ENCODE results near the gene CERS6. TPM values are rescaled to one million over a fixed set of nuclear protein-coding genes. Genes with fewer than 3 reads are reported as not detected.

Gene CERS6
- total and polyA plus RNA-seq, 3 experiments from 2014 or later = 3.6 to 7.8 (median 7.7) TPM

GRCh38 chr2:168687314-168687713 lies 231.2 kb downstream of the CERS6 start:
- POLR2A ChIA-PET = no interaction called here
- no peaks in the 10 kb centered on the region for H3K27me3 Mint-ChIP-seq

GRCh38 chr2:168690381-168690885 lies 234.4 kb downstream of the CERS6 start:
- ChIA-PET POLR2A (no interaction called here), CTCF (no interaction called here)
- no peaks in the 10 kb centered on the region for H3K27me3 Mint-ChIP-seq
- no peak overlapping the region for H3K27ac ChIP-seq (ENCODE audit: low read depth, low read length)
- no peaks in the 10 kb centered on the region for H3K9me3 ChIP-seq (ENCODE audit: low read length)
- no peaks in the 10 kb centered on the region for H3K27me3 ChIP-seq (ENCODE audit: insufficient read depth, low read length, poor library complexity, severe bottlenecking)
- H3K4me1 ChIP-seq (ENCODE audit: insufficient read depth, low read length) = no peaks in the 10 kb centered on the region
- H3K4me3 Mint-ChIP-seq = no peak overlapping the region
- no peaks in the 10 kb centered on the region for H3K9me3 Mint-ChIP-seq
- H3K4me1 Mint-ChIP-seq = no peaks in the 10 kb centered on the region
- no peak overlapping the region for H3K4me3 ChIP-seq (ENCODE audit: low read length)
- peaks cover 3 to 8% (median 5%) of the 10 kb centered on the region in 3 donors for H3K36me3 Mint-ChIP-seq
- H3K36me3 ChIP-seq (ENCODE audit: insufficient read depth, low read length) = no peaks in the 10 kb centered on the region
- no peak for DNase-seq
- no peak overlapping the region for H3K27ac Mint-ChIP-seq

More at GRCh38 chr2:168687314-168687713, 231.2 kb downstream of the CERS6 start:
- Histone ChIP-seq H3K36me3 (ENCODE audit: insufficient read depth, low read length) (no peaks in the 10 kb centered on the region), H3K4me1 (ENCODE audit: insufficient read depth, low read length) (no peaks in the 10 kb centered on the region), H3K4me3 (ENCODE audit: low read length) (no peak overlapping the region), H3K27ac (ENCODE audit: low read depth, low read length) (no peak overlapping the region), H3K9me3 (ENCODE audit: low read length) (no peaks in the 10 kb centered on the region), H3K27me3 (ENCODE audit: insufficient read depth, low read length, poor library complexity, severe bottlenecking) (no peaks in the 10 kb centered on the region)
- no peaks in the 10 kb centered on the region for H3K9me3 Mint-ChIP-seq
- peak in 1 of 5 donors; percentile 23 for DNase-seq
- H3K27ac Mint-ChIP-seq = no peak overlapping the region
- H3K4me3 Mint-ChIP-seq = no peak overlapping the region
- H3K36me3 Mint-ChIP-seq = peaks cover 0 to 4% (median 0%) of the 10 kb centered on the region in 3 donors
- CTCF ChIA-PET = no interaction called here
- H3K4me1 Mint-ChIP-seq = no peaks in the 10 kb centered on the region

GRCh38 chr2:168691221-168691620 lies 235.1 kb downstream of the CERS6 start:
- H3K9me3 Mint-ChIP-seq = no peaks in the 10 kb centered on the region
- Histone ChIP-seq H3K27me3 (ENCODE audit: insufficient read depth, low read length, poor library complexity, severe bottlenecking) (no peaks in the 10 kb centered on the region), H3K9me3 (ENCODE audit: low read length) (no peaks in the 10 kb centered on the region), H3K4me1 (ENCODE audit: insufficient read depth, low read length) (no peaks in the 10 kb centered on the region), H3K27ac (ENCODE audit: low read depth, low read length) (no peak overlapping the region), H3K36me3 (ENCODE audit: insufficient read depth, low read length) (no peaks in the 10 kb centered on the region), H3K4me3 (ENCODE audit: low read length) (no peak overlapping the region)
- H3K27ac Mint-ChIP-seq = peak overlapping the region in 1 of 8 donors; percentile 17
- H3K4me3 Mint-ChIP-seq = no peak overlapping the region
- no peak for DNase-seq
- CTCF ChIA-PET = interaction anchor here (0.7 kb wide), 1 partner anchor 46 kb away, joined by 3 read pairs; no protein-coding TSS in a partner anchor
- no peaks in the 10 kb centered on the region for H3K27me3 Mint-ChIP-seq
- H3K36me3 Mint-ChIP-seq = peaks cover 3 to 14% (median 8%) of the 10 kb centered on the region in 3 donors
- no peaks in the 10 kb centered on the region for H3K4me1 Mint-ChIP-seq
- POLR2A ChIA-PET = no interaction called here

GRCh38 chr2:168692132-168692744 lies 236.2 kb downstream of the CERS6 start:
- no peaks in the 10 kb centered on the region for H3K27me3 Mint-ChIP-seq
- POLR2A ChIA-PET = no interaction called here
- no peaks in the 10 kb centered on the region for H3K9me3 Mint-ChIP-seq
- H3K4me3 ChIP-seq (ENCODE audit: low read length) = no peak overlapping the region
- no peak overlapping the region for H3K27ac Mint-ChIP-seq
- H3K9me3 ChIP-seq (ENCODE audit: low read length) = no peaks in the 10 kb centered on the region
- H3K27me3 ChIP-seq (ENCODE audit: insufficient read depth, low read length, poor library complexity, severe bottlenecking) = no peaks in the 10 kb centered on the region
- no peaks in the 10 kb centered on the region for H3K36me3 ChIP-seq (ENCODE audit: insufficient read depth, low read length)
- DNase-seq = no peak
- H3K4me1 Mint-ChIP-seq = no peaks in the 10 kb centered on the region
- H3K4me1 ChIP-seq (ENCODE audit: insufficient read depth, low read length) = no peaks in the 10 kb centered on the region
- H3K4me3 Mint-ChIP-seq = no peak overlapping the region
- H3K27ac ChIP-seq (ENCODE audit: low read depth, low read length) = no peak overlapping the region
- peaks cover 3 to 17% (median 14%) of the 10 kb centered on the region in 3 donors for H3K36me3 Mint-ChIP-seq
- CTCF ChIA-PET = interaction anchor here (0.7 kb wide), 1 partner anchor 45 kb away, joined by 3 read pairs; no protein-coding TSS in a partner anchor

GRCh38 chr2:168694173-168694572 lies 238.1 kb downstream of the CERS6 start:
- no peaks in the 10 kb centered on the region for H3K9me3 ChIP-seq (ENCODE audit: low read length)
- CTCF ChIA-PET = no interaction called here
- no peaks in the 10 kb centered on the region for H3K4me1 Mint-ChIP-seq
- no peak for DNase-seq
- no peaks in the 10 kb centered on the region for H3K36me3 ChIP-seq (ENCODE audit: insufficient read depth, low read length)
- H3K27ac ChIP-seq (ENCODE audit: low read depth, low read length) = no peak overlapping the region
- POLR2A ChIA-PET = no interaction called here
- no peaks in the 10 kb centered on the region for H3K27me3 ChIP-seq (ENCODE audit: insufficient read depth, low read length, poor library complexity, severe bottlenecking)
- H3K4me3 Mint-ChIP-seq = no peak overlapping the region
- H3K27me3 Mint-ChIP-seq = no peaks in the 10 kb centered on the region
- no peaks in the 10 kb centered on the region for H3K9me3 Mint-ChIP-seq
- H3K4me1 ChIP-seq (ENCODE audit: insufficient read depth, low read length) = no peaks in the 10 kb centered on the region
- H3K36me3 Mint-ChIP-seq = peaks cover 3 to 25% (median 19%) of the 10 kb centered on the region in 3 donors
- H3K27ac Mint-ChIP-seq = no peak overlapping the region
- no peak overlapping the region for H3K4me3 ChIP-seq (ENCODE audit: low read length)

- H3K36me3 Mint-ChIP-seq = peaks cover 3 to 25% (median 19%) of the 10 kb centered on the region in 3 donors
- Histone ChIP-seq H3K9me3 (ENCODE audit: low read length) (no peaks in the 10 kb centered on the region), H3K4me3 (ENCODE audit: low read length) (no peak overlapping the region), H3K4me1 (ENCODE audit: insufficient read depth, low read length) (no peaks in the 10 kb centered on the region), H3K27ac (ENCODE audit: low read depth, low read length) (no peak overlapping the region), H3K36me3 (ENCODE audit: insufficient read depth, low read length) (no peaks in the 10 kb centered on the region), H3K27me3 (ENCODE audit: insufficient read depth, low read length, poor library complexity, severe bottlenecking) (no peaks in the 10 kb centered on the region)
- ChIA-PET POLR2A (no interaction called here), CTCF (no interaction called here)
- no peak for DNase-seq
- H3K4me1 Mint-ChIP-seq = no peaks in the 10 kb centered on the region
- H3K27me3 Mint-ChIP-seq = no peaks in the 10 kb centered on the region
- H3K4me3 Mint-ChIP-seq = no peak overlapping the region
- H3K27ac Mint-ChIP-seq = peak overlapping the region in 1 of 8 donors; percentile 34
- no peaks in the 10 kb centered on the region for H3K9me3 Mint-ChIP-seq
These were observed 238.8 kb downstream of the CERS6 start for GRCh38 chr2:168694866-168695265.

GRCh38 chr2:168697668-168698121 lies 241.6 kb downstream of the CERS6 start:
- H3K4me1 ChIP-seq (ENCODE audit: insufficient read depth, low read length) = no peaks in the 10 kb centered on the region
- POLR2A ChIA-PET = no interaction called here
- peak overlapping the region in 1 of 8 donors; percentile 34 for H3K27ac Mint-ChIP-seq

GRCh38 chr2:168698969-168699368 lies 242.9 kb downstream of the CERS6 start:
- Mint-ChIP-seq H3K4me3 (no peak overlapping the region), H3K36me3 (peaks cover 3 to 25% (median 15%) of the 10 kb centered on the region in 3 donors), H3K27me3 (no peaks in the 10 kb centered on the region), H3K4me1 (no peaks in the 10 kb centered on the region), H3K9me3 (no peaks in the 10 kb centered on the region), H3K27ac (no peak overlapping the region)
- ChIA-PET CTCF (no interaction called here), POLR2A (no interaction called here)
- Histone ChIP-seq H3K27me3 (ENCODE audit: insufficient read depth, low read length, poor library complexity, severe bottlenecking) (no peaks in the 10 kb centered on the region), H3K27ac (ENCODE audit: low read depth, low read length) (no peak overlapping the region), H3K36me3 (ENCODE audit: insufficient read depth, low read length) (no peaks in the 10 kb centered on the region), H3K4me1 (ENCODE audit: insufficient read depth, low read length) (no peaks in the 10 kb centered on the region), H3K4me3 (ENCODE audit: low read length) (no peak overlapping the region), H3K9me3 (ENCODE audit: low read length) (no peaks in the 10 kb centered on the region)
- no peak for DNase-seq

More at GRCh38 chr2:168697668-168698121, 241.6 kb downstream of the CERS6 start:
- no peaks in the 10 kb centered on the region for H3K27me3 ChIP-seq (ENCODE audit: insufficient read depth, low read length, poor library complexity, severe bottlenecking)
- no peaks in the 10 kb centered on the region for H3K4me1 Mint-ChIP-seq
- H3K36me3 Mint-ChIP-seq = peaks cover 3 to 25% (median 15%) of the 10 kb centered on the region in 3 donors
- no peaks in the 10 kb centered on the region for H3K9me3 ChIP-seq (ENCODE audit: low read length)
- H3K36me3 ChIP-seq (ENCODE audit: insufficient read depth, low read length) = no peaks in the 10 kb centered on the region
- no peak overlapping the region for H3K4me3 Mint-ChIP-seq
- H3K27me3 Mint-ChIP-seq = no peaks in the 10 kb centered on the region
- H3K4me3 ChIP-seq (ENCODE audit: low read length) = no peak overlapping the region
- CTCF ChIA-PET = no interaction called here
- no peak overlapping the region for H3K27ac ChIP-seq (ENCODE audit: low read depth, low read length)
- no peaks in the 10 kb centered on the region for H3K9me3 Mint-ChIP-seq
- no peak for DNase-seq
